Activated CD4-positive, alpha-beta T cell treated with anti-CD3 and anti-CD28 coated beads, Interleukin-2, amount 50 U/mL, for 24 hours (primary cell): ENCODE measurements around the gene PALS1.
A peak's percentile ranks its signal among the peaks of the same experiment; 100 is the strongest.

Experiments
- DNase-seq, 2 donors: peaks; one replicate each; pipeline ENCODE4 v3.0.0-alpha.2; 2020; ENCODE audit warnings: low read depth in 1 of 2, low spot score in 1 of 2

The PALS1 gene

DNA sequence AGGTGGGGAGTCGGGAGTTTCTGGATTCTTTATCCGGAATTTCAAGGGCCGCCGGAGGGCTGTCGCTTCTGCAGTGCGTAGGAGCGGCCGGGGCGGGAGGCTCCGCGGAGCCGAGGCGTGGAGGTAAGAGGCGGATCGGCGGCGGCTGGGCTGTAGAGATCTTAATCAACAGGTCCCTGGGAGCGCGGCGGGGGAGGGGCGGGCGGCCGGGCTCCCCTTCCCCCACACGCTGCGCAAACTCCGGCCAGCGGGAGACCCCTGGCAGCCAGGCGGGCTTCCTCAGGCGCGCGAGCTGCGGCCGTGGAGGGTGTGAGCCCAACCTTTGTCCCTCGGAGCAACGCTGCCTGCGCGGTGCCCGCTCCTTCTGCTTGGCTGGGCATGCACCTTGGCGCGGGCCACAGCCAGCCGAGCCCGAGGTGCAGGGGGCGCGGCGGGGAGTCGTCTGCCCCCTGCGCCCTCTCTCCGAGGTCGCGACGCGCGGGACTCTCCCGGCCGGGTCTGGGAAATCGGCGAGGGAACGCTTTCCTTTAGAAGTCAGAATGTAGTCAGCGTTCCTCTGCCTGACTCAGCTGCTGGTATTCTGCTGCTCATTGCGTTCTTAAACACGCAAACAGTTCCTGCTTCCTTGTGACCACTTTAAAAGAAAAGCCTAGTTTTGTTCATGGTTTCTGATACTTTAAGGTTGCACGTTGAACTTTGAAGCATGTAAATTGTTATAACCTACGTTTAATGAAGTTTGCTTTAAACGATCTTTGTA, at the start of gene PALS1:
Gene PALS1, plus strand, starts transcription at position 25 of the 757 bp plus-strand sequence. CDS start 37,736 bp downstream, outside the sequence.
- peak in 1 of 2 donors; percentile 51 for DNase-seq

DNA sequence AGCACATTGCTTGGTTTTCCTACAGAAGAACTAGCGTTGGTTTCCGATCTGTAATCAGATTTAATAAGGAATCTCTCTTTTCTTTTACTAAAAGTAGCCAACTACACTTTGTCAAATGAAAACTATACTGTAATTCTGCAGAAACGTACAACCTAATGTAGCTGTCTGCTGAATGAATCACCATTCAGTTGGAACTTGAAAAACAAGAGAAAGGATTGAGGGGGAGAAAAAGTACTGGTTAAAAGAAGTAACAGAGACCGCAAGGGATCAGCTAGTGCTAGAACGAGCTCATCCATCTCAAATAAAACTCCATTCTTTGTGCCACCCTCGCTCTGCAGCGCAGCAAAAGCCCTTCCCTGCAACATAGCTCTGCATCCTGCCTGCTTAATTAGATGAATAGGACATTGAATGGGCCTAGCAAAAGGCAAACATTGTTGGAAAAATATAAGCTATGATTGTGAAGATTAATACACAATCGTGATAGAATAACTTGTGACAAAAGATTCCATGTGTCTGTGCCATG, 49.4 kb upstream of the PALS1 start:
- DNase-seq = no peak

DNA sequence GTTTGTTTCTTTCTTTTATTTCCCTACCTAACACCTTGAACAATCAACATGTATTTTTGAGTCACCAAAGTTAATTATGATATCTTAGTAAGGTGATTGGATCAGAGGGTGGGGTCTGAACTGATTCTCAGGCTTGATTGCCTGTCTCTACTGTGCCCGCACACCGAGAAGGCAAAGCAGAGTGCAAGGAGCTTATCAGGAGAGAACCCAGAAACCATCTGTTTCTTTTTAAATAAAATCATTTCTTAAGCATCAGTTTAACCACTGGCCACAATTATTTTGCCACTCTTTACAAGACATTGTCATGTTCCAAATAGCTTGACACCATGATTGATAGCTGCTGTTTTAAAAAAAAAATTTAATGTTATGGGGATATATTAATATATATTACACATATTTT, 48.9 kb upstream of the PALS1 start:
- no peak for DNase-seq

DNA sequence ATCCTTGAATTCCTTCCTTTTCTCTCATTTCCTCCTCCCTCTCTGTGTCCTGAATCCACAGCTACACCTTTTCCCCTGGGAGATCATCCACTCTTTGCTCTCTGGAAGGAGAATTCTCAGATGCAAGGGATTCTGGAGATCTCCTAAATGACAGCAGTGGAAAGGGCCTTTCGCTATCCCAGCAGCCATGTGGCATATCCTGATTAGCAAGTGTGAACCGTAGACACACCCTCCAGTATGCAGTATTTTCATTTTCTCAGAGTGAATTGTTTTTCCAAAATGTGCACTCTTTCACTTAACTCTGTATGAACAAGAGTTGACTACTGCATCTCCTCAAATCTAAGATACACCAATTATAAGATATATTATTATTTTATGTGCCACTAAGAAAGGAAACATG, 46.0 kb upstream of the PALS1 start:
- DNase-seq = no peak

DNA sequence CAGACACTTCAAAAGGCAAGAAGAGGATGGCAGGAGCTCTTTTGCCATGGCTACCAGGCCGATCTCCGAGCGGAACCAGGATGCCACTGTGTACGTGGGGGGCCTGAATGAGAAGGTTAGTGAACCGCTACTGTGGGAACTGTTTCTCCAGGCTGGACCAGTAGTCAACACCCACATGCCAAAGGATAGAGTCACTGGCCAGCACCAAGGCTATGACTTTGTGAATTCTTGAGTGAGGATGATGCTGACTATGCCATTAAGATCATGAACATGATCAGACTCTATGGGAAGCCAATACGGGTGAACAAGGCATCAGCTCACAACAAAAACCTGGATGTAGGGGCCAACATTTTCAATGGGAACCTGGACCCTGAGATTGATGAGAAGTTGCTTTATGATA, 42.2 kb upstream of the PALS1 start:
- DNase-seq = no peak

DNA sequence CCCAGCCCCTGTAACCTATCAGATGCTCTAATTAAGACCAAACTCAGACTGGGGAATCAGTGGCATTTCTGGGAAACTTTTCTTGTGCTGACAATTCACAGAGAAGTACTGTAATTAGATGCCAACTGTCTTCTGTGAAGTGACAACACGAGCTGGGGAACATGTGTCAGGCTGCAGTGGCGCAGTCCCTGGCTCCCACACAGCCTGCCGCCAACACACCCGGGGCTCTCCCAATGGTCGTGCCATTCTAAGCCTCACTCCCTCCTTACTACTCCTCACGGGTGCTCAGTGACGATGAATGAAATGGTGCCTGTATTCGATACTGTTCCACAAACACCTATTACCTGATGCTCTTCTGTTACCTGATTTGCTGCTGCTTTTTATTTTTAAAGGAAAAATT, 33.4 kb upstream of the PALS1 start:
- no peak for DNase-seq

DNA sequence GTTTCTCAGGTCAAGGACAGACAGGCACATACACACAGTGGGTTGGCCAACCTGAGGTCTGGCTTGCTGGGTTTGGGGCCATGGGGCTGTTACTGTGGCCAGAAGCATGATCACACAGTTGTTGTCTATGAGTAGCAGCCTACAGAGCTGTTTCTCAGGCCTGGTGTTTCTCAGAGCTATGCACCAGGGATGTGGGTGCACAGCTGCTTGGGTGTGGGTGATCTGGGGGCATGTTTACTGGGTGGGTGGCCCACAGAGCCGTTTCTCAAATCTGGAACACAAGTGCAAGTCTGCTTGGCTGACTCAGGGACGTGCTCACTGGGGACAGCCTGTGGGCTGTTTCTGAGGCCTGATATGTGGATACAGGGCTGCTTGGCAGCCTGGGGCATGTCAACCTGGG, 23.1 kb upstream of the PALS1 start:
- DNase-seq = no peak

DNA sequence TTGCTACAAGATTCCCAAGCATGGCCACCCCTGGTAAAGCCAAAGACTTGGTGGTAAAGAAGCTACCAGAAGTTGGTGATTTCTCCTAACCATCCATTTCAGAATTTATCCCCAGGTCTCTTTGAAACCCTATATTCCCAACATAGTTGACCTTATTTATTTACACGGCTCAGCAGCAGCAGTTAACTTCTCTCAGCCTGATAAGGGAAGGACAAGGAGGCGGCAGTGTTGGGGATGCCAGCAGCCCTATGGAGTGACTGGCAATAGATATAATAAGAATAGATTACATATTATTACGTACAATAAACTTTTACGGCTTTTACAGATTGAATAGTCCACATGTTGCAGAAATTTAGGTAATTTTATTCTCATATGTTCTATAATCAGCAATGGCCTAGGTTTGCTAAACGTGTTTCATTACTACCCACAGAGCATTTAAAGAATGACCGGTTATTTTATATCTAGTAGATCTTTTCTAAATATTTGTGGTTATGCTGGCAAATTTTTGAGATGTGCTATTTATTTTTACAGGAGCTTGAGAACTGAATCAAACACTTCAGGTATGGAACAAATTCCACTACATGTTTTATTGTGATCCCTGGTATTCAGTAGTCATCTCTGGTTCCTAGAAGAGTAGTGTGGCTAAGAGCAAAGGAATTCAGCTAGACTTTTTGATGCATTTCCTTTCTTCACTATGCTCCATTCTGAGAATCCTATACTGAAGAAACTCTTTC, 19.8 kb upstream of the PALS1 start:
- DNase-seq = no peak

DNA sequence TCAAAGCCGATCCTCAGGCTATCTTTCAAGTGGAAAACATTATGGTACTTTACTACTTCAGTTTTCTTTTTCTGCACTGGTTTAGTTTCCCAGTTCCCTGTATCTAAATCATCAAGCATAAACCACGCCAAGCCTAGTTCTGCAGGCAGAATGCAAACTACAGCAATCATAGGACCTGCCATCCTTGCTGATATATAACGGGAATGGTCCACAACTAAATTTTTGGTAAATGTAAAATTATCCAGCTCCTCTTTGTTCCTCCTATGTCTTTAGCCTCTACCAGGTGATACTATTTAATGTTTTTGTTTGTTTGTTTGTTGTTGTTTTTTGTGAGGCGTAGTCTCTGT, 19.3 kb upstream of the PALS1 start:
- DNase-seq = no peak

DNA sequence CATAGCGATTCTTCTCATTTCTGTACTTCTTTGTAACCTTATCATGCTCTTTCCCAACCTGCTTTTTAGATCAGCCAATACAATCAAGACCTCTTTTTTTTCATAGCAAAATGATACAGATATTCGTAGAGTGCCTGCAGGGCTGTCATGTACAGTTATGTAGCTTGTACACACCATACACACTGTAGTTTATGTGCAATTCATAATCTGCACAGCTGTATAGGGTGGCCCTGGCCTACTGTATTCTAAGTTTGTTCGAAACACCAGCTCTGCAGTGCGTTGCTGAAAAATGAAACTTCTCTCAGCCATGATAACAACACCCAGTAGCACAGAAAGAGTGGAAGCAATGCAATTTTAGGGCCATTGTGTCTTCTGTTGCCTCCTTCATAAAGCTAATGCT, 15.7 kb upstream of the PALS1 start:
- no peak for DNase-seq

DNA sequence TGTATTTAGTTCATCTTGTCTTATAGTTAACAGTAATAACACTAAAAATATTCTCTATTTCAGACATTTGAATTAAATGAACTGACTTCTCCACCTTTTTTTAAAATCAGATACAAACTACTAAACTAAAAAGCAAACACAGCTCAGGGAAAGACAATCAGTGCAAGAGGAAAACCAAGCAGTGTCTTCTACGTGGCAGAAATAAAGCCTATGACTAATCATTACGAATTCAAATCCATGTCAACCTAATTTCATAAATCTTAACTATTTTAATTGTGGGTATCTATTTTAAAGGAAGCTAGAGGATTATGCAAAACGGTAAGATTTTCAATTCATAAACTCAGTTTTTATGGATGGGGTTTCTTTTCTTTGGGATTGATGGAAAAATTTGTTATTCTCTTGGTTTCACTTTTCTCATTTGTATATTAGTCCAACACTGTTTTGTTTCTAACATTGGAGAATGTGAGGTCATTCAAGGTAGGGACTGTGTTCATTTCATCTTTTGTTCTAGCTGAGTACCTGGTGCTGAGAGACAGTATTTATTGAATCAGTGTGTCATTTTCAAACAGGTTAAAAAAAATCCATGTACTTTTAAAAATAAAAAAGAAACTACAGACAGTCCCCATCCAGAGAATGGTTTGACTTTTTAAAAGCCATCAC, 12.8 kb upstream of the PALS1 start:
- no peak for DNase-seq

DNA sequence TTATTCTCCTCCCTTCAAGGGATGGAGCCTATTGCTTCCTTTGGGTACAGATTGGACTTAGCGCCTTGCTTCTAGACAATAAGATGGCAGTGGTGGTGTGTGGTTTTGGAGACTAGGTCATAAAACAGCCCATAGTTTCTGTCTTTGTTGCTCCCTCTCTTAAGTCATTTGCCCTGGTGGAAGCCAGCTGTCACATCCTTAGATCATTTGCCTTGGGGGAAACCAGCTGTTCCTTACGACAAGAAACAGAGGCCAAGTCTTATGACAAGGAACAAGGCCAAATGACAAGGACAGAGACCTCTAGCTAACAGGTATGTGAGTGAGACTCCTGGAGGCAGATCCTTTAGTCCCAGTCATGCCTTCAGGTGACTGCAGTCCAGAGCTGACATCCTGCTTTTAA, 9.2 kb upstream of the PALS1 start:
- no peak for DNase-seq

DNA sequence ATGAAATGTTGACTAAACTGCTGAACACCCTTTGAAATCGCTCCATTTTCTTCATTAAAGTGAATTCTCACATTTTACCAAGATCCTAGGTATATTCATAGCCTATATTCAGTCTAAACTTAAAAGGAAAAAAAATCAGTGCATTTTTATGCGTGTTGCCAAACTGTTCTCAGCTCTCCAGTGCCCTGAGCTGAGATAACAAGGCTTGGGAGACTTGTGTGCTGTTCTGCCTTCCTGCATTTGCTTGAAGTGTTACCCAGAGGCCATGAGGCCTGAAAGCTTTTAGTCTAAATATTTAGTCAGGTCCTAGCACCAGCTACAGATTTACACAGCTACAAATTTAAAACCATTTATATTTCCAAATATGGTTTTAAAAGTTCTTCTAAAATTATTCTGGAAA, 8.6 kb upstream of the PALS1 start:
- no peak for DNase-seq

DNA sequence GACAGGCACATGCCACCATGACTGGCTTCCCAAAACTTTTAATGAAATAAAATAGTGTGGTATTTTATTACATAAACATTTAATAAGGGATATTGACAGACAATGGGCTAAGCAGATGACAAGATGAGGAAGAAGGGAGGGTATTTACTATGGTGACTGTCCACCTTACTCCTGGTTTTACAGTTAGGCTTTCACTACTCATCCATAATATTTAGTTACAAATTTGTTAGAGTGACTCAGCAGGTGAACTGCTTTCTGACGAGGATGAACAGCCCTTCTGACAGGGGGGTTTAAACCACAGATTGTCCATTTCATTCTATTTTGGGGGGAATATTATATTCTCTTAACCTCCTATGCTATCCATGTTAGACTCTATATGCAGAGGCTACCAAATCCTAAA, 3.6 kb upstream of the PALS1 start:
- DNase-seq = no peak

DNA sequence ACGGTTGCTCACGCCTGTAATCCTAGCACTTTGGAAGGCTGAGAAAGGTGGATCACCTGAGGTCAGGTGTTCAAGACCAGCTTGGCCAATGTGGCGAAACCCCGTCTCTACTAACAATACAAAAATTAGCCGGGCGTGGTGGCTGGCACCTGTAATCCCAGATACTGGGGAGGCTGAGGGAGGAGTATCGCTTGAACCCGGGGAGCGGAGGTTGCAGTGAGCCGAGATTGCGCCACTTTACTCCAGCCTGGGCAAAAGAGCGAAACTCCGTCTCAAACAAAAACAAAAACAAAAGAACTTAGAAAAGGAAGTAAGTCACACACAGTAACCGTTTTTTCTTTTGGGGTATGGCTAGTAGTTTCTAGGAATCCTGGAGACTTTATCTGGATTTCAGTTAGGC, 1.7 kb upstream of the PALS1 start:
- no peak for DNase-seq

DNA sequence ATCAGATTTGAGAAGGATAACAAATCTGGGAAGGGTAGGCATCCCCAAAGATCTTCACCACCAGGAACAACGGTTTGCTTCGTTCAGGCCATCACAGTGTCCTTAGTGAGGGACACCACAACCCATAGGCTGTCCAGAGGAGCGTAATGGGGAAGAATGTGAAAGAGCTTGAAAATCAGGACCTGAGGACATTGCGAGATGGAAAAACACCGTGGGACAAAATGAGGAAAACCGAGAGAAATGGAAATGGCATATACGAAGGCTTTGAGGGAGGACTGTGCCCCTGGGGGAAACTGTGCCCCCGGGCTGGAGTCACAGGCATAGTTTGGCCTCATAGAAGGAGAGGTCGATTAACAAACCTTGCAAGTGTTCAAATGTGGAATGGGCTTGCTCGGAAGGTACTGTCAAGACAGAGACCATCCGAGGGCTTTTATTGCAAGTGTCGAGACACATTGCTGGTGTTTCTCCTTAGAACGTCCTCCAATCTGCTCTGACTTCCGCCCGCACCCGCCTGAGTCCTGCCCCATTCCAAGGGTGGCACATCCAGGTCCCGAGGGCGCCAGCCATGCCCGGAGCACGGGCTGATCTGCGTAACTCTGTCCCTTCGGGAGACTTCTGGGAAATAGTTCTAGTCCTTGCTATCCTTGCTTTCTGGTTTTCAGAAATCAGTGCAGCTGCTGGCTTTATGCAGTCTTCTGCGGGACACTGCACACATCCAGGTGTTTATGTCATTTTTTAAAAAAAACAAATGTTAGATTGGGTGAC, 885 bp upstream of the PALS1 start:
- DNase-seq = peak; percentile 2 to 10

DNA sequence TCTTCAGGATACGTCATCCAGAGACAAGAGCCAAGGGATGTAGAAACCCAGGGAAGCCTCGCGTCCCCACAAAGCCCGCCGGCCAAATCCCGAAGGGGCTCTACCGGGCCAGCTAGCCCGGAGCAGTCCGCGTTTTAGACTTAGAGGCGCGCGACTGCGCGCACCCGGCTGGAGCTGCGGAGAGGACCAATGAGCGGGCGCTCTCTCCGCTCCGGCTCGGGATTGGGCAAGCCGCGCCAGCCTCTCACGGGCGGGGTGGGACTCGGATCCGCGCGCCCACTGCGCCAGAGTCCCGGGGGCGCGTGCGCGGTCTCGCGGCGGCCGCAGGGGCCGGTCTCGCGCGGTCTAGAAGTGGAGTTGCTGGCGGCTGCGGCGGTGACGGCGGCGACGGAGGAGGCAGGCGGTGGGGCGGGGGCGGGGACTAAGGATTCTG, 241 bp upstream of the PALS1 start:
- peak; percentile 81 to 89 for DNase-seq

DNA sequence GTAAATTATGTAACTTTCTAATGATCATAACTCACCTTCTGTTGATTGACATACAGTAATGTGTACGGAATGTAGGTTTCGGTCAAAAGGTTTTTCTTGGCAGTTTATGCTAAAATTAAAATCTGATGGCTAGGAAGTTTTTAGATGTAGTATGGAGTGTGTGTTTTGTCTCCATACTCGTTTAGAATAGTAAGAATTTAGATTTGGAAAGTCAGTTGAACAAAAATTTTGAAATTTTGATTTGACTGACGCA, 859 bp downstream of the PALS1 start:
- no peak for DNase-seq

DNA sequence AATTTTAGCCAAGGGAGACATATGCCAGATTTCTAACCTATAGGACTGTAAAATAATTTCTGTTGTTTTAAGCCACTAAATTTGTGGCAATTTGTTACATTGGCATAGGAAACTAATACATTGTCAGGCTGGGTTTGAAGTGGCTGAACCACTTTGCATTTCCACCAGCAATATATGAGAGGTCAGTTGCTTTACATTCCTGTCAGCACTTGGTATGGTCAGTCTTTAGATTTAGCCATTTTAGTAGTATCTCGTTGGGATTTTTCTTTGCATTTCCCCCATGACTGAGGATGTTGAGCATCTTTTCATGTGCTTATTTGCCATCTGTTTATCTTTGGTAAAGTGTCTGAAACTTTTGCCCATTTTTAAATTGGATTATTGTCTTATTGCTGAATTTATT, 3.9 kb downstream of the PALS1 start:
- DNase-seq = no peak

DNA sequence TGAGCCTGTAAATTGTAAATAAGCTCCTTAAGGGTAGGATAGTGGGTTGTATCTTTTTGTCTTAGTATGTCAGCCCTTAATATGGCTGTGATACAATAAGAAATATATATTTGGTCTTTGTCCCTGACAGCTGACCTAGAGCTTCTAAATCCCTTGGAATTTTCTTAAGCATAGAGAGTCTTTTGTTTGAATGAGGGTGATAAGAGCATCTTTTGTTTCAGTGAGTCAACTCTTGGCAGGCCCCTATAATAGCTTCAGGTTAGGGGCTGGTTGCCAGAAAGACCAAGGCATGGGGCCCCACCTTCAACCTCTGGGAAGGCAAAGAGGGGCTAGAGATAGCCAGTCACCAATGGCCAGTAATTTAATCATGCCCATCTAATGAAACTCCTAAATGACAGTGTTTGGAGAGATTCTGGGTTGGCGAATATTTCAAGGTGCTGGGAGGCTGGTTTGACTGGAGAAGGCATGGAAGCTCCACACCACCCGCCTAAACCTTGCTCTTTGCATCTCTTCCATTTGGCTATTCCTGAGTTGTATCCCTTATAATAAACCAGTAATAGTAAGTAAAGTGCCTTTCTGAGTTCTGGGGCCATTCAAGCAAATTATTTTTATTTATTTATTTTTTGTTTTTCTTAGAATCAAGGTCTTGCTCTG, 10.5 kb downstream of the PALS1 start:
- no peak for DNase-seq

DNA sequence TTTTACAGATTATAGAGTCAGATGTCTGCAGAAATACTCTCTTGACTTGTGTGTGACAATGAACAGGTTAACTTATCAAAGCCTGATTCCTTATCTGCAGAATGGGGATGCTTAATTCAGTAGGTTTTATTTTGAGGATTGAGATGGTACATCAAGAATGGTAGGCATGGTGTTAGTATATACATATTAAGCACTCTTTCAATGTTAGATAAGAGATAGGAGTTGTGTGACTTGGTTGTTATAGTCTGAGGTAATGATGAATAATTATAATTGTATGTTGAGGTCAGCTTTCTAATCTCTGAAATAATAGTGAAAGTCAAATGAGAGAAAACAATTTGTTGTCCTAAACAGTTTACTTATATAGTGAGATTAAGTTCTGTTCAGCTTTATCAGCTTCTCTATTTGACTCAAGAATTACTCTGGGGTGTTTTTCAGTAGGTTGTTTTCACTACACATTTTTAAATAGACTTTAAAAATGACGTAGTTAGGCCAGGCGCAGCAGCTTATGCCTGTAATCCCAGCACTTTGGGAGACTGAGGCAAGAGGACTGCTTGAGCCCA, 11.9 kb downstream of the PALS1 start:
- DNase-seq = no peak
